IPS DF 4.7 (cell line): ENCODE data around the gene ARID3C.

Experiments used
- DNase-seq: peaks from one replicate; pipeline ENCODE4 v3.0.0-alpha.2; 2013; ENCODE audit warnings: low spot score; ENCODE audit errors: extremely low read depth

ARID3C gene

DNA sequence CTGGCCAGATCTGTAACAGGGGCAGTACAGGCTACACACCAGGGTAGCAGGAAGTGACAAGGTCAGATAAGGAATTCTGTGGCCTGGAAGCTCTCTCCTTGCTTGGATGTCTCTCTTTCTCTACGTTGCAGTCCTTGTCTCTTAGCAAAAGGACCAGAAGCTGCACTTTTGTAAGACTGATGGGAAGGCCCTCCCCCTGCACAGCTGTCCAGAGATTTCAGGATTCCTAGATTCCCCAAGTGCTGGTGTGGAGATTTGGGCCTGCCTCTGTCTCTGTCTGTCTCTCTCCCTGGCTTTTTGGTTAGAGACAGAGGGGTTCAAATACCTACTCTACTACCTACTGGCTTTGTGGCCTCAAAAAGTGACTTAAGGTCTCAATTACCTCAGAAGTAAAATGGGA lies 29.3 kb downstream of the ARID3C start:
- no peak for DNase-seq

DNA sequence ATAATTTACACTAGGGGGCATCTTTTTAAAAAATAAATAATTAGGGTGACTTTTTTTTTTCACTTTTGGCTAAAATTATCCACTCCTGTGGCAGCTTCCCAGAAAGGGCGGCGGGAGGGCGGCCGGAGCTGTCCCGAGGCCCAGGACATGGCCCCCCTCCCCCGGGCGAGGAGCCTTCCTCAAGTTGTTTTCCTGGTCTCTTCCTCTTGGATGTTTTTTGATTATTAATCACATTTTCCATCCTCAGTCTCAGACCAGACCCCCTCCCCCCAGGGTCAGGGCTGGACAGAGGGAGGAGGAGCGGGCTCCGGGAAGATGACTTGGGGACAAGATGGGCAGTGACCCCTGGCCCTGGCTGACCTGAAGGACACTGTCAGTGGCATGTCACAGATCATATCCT lies 34.7 kb downstream of the ARID3C start:
- no peak for DNase-seq

DNA sequence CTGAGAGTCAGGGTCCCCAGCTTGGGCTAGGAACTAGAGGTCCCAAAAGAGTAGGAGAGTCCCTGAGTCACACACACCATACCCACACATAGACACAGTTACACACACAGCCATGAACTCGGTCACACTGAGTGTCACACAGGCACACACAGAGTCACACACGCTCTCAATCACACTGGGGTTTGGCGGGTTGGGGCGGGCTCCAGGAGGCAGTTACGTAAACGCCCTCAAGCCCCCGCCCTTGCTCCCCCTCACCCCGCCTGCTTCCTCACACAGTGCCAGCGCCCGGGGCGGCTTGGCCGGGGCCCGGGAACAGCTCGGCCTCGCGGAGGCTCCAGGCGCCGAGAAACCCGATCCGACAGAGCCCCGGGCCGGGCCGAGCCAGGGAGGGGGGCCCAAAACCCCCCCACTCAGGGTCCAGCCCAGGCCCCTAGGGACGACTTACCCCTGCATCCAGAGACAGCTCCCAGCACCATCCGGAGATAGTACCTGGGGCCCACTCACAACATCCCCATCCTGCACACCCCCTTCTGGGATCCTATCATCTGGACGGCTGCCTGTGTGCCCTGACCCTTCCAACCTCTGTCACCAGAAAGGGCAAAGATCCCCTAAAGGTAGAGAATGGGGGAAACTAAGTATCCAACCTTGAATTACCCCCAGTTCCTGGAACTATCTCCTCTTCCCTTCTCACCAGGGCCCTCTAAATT lies 35.8 kb downstream of the ARID3C start:
- no peak for DNase-seq

DNA sequence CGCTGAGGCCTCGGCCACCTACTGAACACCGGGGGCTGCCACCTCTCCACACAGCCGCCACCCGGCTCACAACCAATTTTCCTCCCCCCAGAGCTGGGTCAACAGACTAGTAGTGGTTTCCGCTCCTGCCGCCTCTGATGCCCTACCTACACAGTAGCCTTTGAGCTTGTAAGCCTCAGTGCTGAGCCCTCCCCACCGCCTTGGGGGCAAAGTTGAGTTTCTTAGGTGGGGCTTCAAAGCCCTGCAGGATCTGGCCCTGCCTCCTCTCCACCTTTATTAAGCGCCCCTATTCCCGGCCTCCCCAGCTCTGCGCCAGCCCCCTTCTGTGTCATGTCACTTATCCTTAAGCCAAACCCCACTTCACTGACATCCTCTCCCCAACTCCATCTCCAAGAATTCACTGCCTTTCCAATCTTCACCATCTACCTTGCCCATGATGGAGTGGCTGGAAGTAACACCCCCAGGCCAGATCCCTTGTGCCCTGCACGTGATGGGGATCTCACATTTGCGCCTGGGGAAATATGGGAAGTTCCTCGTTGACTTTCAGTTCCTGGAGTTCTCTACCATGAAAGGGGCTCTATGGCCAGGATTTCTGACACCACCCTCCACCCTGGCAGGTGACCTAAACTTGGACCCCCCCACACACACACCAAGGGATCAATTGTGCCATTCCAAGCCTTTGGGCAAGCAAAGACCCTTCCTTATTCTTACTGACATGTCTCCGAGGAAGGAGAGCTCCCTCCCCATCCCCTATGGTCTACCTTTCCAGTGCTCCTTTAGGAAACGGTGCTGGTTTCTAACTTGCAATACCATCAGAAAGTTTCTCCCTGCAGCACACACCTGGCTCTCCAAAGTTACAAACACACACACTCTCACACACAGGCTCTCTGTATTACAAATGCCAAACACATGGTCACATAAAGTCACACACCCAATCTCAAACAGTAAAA lies 36.7 kb downstream of the ARID3C start:
- DNase-seq: no peak

DNA sequence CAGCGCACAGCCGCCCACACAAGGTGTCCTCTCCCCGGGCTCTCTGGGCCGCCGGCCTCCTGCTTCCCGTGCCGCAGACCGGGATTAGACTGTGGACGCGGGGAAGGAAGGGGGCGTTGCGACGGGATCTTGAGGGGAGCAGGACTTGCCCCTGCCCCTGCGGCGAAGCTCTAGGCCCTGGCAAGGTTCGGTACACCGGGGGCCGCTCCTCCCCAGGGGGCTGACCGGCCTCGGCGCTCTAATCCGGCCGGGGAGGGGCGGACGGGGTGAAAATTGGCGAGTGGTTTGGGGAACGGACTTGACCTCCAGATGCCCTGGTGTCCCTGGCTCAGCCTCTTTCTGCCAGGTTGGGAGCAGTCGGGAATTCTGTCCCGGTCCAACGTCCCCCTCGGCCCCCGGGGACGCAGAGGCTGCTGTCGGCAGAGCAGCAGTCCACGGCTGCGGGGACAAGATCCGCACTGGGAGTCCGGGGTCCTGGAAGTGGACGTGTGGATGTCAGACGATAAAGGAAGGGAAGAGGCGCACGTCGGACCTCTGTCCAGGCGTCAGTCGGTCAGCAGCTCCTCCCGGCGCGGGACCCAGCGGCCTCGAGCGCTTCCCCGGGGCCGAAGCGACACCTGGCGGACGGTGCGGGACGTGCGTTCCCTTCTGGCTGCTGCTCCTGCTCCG lies 37.5 kb downstream of the ARID3C start:
- DNase-seq: no peak

DNA sequence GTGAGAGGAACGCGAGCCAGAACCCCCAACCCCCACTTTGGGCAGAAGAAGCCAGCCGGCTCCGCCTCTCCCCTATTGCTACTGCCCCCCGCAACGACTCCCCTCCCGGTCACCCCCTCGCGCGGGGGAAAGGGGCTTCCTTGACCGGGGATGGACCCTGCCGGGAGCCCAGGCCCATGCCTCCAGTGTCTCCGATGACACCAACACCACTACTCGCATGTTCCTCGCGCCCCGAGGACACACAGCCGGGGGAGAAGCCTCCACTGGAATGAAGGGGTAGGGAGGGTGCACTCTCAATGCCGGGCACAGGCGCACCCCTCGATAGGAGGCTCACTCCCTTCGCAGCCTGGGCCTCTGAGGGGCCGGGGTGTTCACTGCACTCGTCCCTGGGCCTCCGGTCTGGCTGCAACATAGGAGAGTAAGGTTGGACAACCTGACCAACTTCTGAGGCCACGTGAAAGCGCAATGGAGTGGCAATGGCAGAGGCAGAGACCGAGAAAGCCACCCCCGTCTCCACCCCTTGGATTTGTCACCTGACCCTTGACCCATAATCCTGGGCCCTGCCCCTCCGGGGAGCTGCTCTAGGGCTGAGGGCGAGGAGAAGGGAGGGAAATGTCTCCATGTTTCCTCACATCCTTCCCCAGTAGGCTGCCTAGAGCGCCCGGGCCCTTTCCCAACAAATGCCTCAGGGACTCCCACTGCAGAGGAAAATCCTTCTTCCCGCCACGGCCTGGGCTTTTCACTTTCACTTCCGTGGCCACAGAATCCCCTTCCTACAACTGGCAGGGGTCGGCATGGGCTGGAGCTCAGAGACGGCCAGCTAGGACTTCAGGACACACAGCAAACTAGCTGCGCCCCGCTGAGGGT lies 38.3 kb downstream of the ARID3C start:
- no peak for DNase-seq

DNA sequence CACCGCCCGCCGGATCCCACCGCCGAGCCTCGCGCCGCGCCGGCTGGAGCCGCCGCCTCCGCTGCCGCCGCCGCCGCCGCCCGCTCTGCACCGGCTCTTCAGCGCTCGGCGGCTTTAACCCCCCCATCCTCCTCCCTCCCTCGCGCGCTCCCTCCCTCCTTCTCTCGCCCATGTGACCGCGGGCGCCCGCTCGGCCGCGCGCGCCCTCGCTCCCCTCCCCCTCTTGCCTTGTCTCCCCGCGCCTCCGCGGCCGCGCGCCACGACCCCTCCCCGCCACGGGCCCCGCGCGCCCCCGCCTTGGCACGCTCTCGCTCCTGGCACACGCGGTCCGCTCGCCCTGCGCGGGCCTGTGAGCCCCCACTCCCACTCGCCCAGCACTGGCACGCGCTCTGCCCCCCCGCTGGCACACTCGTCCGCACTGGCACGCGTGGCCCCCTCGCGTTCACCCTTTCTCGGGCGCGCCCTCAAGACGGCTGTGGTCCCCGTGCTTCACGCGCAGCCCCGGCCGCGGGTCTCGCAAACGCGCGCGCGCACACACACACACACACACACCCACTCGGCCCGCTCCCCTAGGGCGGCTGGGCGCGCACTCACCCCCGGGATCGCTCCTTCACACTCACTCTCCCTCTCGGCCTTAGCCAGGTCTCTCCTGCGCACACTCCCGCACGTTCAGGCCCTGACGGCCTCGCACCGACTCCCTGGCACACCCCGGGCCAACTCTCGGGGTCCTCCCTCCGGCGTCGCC lies 39.1 kb downstream of the ARID3C start, which contains the start of gene CNTFR:
Gene CNTFR, minus strand, starts transcription at position 89 of the 745 bp plus-strand sequence. CDS start 20,743 bp downstream, outside the sequence.
- no peak for DNase-seq

DNA sequence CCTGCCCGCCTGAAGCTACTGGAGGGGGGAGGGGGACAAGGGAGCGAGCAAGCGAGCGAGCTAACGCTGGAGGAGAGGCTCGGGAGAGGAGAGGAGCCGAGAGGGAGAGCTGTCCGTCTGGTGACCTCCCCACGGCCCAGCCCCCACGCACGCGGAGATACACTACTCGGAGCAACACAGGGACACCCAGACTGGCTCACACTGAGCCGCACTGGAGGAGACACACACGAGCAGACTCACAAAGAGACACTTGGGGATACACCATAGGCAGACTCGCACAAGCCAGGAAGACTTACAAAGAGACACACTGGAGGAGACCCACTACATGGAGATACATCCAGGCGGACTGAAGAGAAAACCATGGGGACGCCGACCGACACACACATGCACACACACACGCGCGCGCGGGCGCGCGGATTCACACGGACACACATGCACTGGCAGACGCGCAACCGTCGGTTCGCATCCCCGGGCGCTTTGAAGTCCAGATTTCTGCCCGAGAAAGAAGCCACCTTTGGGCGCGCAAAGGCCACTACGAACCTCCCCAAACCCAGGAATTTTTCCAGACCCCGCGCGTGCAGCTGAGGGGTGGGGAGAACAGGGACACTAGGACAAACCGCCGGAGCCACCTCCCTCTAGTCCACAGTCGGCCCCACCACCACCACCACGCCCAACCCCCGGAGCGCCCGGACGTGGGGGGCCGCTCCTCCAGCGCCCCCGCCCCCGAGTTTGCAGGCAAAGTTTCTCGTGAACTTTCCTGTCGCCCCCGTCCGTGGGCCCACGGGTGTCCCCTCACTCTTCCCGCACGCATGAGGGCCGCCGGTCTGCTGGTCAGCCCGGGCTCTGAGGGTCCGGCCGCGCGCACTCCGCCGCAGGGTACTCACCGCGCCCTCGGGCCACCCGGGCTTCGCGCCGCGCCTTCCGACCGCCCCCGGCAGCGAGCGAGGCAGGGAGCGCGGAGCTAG lies 39.9 kb downstream of the ARID3C start:
- no peak for DNase-seq

DNA sequence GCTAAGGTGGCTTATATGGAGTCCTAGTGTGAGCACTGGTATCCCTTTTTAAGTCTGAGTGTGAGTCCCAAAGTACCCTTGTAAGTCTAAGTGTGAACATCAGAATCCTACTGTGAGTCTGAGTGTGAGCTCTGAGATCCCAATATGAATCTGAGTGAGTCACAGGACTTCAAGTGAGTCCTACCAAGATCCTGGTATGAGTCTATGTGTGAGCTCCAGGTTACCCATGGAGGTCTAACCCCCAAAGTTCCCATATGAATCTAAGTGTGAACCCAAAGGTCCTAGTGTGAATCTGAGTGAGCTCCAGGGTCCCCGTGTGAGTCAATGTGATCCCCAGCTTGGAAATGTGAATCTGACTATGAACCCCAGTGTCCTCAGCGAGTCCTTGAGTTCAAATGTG lies 41.6 kb downstream of the ARID3C start:
- DNase-seq: no peak

DNA sequence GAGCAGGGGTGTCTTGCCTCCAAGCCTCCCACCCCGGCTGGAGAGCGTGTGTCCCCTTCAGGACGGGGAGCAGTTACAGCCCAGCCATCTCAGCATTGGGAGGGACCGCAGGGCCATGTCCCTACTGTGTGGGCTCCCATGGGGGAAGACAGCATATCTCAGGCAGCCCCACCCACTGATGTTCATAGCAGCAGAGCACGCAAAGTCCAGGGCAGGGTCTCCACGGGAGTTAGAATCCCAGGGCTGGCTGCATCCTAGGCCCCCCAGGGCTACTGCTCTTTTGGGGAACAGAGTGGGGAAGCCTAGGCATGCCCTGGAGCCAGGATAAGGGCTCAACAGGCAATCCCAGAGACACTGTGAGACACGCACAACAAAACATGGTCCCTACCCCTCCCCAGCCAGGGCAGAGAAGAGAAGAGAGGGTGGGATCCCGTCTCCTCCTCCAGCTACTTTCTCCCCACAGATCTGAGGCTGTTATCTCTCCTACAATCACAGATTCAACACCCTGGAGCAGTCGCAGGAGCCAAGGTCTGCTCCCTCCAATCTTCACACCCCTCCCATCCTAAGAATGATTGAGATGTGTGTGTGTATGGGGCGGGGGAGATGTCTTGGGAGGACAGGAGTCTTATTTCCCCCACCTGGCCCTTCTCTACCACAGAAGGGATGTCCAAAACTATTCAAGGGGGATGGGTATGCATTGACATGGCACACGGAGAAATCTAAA lies 42.8 kb downstream of the ARID3C start:
- no peak for DNase-seq

DNA sequence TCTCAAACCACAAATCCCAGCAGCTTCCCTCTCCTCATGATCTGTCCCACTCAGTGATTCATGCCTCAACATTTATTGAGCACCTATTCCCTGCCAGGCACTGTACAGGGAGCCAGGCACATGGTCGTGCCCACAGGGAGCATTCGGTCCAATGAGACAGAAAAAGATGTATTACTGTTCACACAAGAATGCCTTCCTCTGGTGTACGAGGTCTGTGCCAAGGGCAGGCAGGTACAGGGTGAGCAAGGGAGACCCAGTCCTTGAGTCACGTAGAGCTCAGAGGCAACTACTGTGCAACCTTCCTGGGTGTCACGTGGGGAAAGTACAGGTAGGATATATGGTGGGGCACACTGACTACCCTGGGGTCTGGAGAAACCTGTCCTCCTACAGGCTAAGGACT lies 43.9 kb downstream of the ARID3C start:
- DNase-seq: no peak

DNA sequence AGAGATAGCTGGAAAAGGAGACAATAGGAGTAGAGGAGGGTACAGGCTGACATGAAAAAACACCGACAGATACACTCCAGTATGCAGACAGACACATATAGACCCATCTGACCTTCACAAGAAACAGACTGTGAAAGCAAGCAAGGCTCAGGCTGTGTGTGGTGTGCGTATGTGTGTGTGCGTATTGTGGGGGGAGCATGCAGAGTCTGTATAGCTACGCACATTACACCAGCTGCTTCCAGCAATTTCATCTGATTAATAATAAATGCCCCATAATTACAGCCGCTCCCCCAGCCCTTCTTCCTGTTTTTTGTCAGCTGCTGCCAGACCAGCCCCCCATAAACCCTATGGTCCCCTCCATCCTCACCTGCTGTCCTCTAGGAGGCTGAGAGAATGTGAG lies 46.1 kb downstream of the ARID3C start:
- no peak for DNase-seq

DNA sequence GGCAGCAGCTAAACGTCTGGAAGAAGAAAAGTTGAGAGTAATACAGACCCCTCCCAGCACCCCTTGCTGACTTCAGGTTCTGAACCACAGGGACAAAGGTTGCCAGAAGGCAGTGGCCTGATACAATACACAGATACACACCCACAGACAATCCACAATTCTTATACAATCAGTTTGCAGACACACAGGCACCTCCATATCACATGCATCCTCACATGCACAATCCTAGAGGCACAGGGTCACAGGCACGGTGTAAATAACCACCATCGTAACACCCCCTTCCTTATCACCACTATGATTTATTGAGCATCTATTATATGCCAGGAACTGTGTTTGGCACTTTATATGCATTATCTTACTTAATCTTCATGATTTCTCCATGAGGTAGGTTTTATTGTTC lies 47.5 kb downstream of the ARID3C start:
- no peak for DNase-seq

DNA sequence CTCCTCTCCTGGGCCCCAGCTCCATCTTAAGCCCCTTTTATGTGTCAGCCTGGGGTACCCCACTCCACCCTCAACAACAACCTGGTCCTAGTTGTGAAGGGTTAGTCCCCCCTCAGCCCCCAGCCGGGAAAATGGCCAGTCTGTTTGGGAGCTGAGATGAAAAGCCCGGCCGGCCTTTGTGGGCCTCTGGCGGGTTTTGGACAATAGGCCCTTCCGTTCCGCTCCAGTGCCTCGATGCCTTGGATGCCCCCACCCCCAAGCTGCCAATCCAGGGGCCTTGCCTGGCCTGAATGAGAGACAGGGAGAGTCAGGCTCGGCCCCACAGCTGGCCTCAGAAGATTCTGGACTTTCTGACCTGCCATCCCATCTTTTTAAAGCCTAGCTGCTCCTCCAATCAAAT lies 48.5 kb downstream of the ARID3C start:
- no peak for DNase-seq

DNA sequence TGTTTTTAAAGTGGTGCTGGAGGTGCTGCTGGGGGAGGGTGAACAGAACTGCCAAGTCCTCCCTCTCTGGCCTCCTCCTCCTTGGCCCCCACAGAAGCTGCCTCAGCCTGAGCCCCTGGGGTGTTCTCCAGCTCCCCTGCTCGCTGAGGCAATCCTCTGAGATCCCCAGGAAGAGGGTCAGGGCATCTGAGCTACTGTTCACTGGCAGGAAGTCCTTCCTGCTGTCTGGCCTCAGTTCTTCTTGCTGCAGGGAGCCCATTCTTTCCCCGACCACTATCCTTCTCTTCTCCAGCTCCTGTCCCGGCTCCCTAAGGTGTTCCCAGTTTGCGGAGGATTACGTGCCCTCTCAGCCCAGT lies 49.1 kb downstream of the ARID3C start:
- no peak for DNase-seq

DNA sequence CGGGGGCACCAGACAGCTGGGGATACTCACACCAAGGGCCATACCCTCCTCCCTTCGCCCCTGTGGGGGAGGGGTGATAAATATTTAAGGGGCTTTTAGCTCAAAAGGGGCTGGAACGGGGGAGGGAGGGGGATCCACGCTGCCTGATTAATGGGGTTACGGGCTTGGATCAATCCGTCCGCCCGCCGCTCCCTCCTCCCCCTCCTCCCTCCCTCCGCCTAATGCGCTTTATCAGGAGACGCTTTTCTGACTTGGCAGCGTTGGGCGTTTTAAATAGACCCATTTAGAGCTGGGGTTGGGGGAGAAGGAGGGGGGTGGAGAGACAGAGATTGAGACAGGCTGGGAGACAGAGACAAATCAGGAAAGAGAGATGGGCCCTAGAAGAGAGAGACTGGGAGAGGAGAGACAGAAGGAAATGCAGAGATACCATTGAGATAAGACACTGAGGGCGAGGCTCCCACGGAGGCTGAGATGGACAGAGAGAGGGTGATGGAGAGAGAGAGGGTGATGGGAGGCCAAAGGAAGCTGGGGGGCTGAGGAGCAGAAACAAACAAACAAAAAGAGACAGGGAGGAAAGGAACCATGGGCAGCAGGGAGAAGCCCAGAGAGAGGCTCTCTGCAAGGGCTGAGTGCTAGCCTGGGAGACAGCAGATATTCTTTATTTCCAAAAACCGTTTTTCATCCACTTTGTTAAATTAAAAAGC lies 49.6 kb downstream of the ARID3C start:
- no peak for DNase-seq

DNA sequence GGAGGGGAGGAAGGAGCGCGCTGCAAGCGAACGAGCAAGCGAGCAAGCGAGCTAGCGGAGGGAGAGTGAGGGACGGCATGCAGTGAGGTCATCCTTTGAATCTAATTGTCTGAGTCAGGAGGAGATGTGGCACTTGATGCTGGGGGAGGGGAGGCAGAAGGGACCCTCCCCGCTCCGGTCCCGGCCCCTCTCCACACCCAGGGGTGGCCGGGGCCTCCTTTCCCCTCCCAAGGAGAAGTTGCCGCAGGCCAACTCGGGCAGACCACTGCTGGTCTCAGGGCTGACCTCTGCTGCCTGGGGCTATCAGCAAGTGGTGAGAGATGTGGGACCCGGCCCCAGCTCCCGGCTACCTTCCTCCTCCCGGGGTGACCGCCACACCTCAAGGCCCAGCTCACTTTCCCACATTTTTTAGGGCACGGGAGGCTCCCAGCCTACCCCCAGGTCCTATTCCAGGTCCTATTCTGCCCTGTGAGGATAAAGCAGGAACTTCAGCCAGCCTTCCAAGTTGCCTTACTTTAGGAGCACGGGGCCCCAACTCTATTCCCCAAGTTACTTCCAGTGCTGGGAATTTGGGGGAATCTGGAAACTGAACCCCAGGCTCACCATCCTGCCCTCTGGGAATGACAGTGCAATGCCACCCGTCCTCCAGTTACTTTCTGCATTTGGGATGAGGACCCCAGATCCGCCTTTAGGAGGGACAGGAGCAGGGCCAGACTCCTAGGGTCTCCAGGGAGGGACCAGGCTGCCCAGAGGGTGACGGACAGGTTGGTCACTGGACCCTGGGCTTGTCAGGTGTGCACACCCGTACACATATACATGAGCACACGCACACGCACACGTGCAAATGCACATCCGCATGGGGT lies 50.4 kb downstream of the ARID3C start:
- no peak for DNase-seq
